NCI-H146 treated with DMSO at 0.1 percent for 48 hours (cell line): Measurements from ENCODE around the gene FAHD2B.
"Not testable (repeated sequence)": the region's sequence is repeated elsewhere in the genome, so short reads cannot be mapped to it uniquely, and the experiment has no call there.

Experiments used
- DNase-seq: peaks from one replicate; lab custom pipeline; 2025; ENCODE audit not compliant: unreplicated experiment; lab: John Stamatoyannopoulos, UW

The FAHD2B gene

GRCh38 chr2:97094772-97095611, at the start of gene FAHD2B:
FAHD2B (minus strand) TSS chr2:97094882; CDS start chr2:97091706, 3,176 bp downstream.
- DNase-seq = peak; percentile 0

GRCh38 chr2:97144016-97144415, 49.3 kb upstream of the FAHD2B start:
- DNase-seq = not testable (repeated sequence)

- not testable (repeated sequence) for DNase-seq
Observed at GRCh38 chr2:97129090-97129489, 34.4 kb upstream of the FAHD2B start.

- DNase-seq = not testable (repeated sequence)
Observed at GRCh38 chr2:97113882-97114255, 19.2 kb upstream of the FAHD2B start.

GRCh38 chr2:97113050-97113881, 18.6 kb upstream of the FAHD2B start, which contains the start of gene ANKRD36:
ANKRD36 (plus strand) TSS chr2:97113153; CDS start chr2:97113740, 587 bp downstream.
- not testable (repeated sequence) for DNase-seq

GRCh38 chr2:97112320-97113049, 17.8 kb upstream of the FAHD2B start:
- DNase-seq = not testable (repeated sequence)

- not testable (repeated sequence) for DNase-seq
Observed at GRCh38 chr2:97111246-97111645, 16.6 kb upstream of the FAHD2B start.

- DNase-seq = not testable (repeated sequence)
Observed at GRCh38 chr2:97106878-97107277, 12.2 kb upstream of the FAHD2B start.

- DNase-seq = not testable (repeated sequence)
Observed at GRCh38 chr2:97098786-97099372, 4.2 kb upstream of the FAHD2B start.

GRCh38 chr2:97095661-97096060, 979 bp upstream of the FAHD2B start:
- DNase-seq = no peak

- DNase-seq = not testable (repeated sequence)
Observed at GRCh38 chr2:97093983-97094771, 505 bp downstream of the FAHD2B start.

GRCh38 chr2:97092946-97093345, 1.7 kb downstream of the FAHD2B start:
- DNase-seq = not testable (repeated sequence)

GRCh38 chr2:97088706-97089105, 6.0 kb downstream of the FAHD2B start:
- DNase-seq = not testable (repeated sequence)

- DNase-seq = not testable (repeated sequence)
Observed at GRCh38 chr2:97085093-97085492, 9.6 kb downstream of the FAHD2B start.

GRCh38 chr2:97083516-97083915, 11.2 kb downstream of the FAHD2B start:
- not testable (repeated sequence) for DNase-seq

GRCh38 chr2:97082206-97082605, 12.5 kb downstream of the FAHD2B start:
- not testable (repeated sequence) for DNase-seq

GRCh38 chr2:97080855-97081254, 13.8 kb downstream of the FAHD2B start:
- not testable (repeated sequence) for DNase-seq

GRCh38 chr2:97077213-97077612, 17.5 kb downstream of the FAHD2B start:
- not testable (repeated sequence) for DNase-seq

- DNase-seq = not testable (repeated sequence)
Observed at GRCh38 chr2:97070915-97071314, 23.8 kb downstream of the FAHD2B start.

GRCh38 chr2:97068722-97069121, 26.0 kb downstream of the FAHD2B start:
- DNase-seq = not testable (repeated sequence)
